A549 treated with AZD9567 at 1 μM for 4 hours (cell line): ENCODE measurements around the gene KLHL12. TPM values are rescaled to one million over a fixed set of nuclear protein-coding genes. Genes with fewer than 3 reads are reported as not detected.

Experiments used
- total RNA-seq: library from RNA; stranded (reverse); fragments of 200-300 nt; extraction: Qiagen RNA extraction; gene quantifications from 5 replicates; pipeline ENCODE4 v1.2.3, GENCODE V29; 2022; ENCODE audit not compliant: insufficient read depth

Gene KLHL12
- 18.6 to 21.2 TPM (median 20.0 TPM) in 5 replicates for total RNA-seq

GRCh38 chr1:202926581-202927491 is at the start of gene KLHL12:
Gene KLHL12, minus strand, starts transcription at chr1:202927234. Its CDS starts 2,072 bp downstream, at chr1:202925162.

GRCh38 chr1:202957733-202958543 is 30.9 kb upstream of the KLHL12 start, which contains the start of gene ADIPOR1:
Gene ADIPOR1, minus strand, starts transcription at chr1:202958312. Its CDS starts 7,242 bp downstream, at chr1:202951070.

GRCh38 chr1:202888531-202889360 is 38.3 kb downstream of the KLHL12 start, which contains the start of gene RABIF:
Gene RABIF, minus strand, starts transcription at chr1:202889149. Its CDS starts 51 bp downstream, at chr1:202889098.

Other genes starting within 250 kb of the KLHL12 start
- gene SYT2, start 216.8 kb downstream of the KLHL12 start, total RNA-seq = 0.10 to 0.16 TPM (median 0.12 TPM) in 4 of 5 replicates, not detected in the other
- gene KDM5B, start 118.8 kb downstream of the KLHL12 start, total RNA-seq = 14.1 to 26.9 TPM (median 16.0 TPM) in 5 replicates
- gene PCAT6, start 116.3 kb downstream of the KLHL12 start, total RNA-seq = 3.1 to 4.0 TPM (median 3.2 TPM) in 4 of 5 replicates, not detected in the other
- 14.8 to 18.0 TPM (median 16.3 TPM) in 5 replicates for gene RABIF, start 38.1 kb downstream of the KLHL12 start, total RNA-seq
- 60.7 to 74.3 TPM (median 63.5 TPM) in 5 replicates for gene ADIPOR1, start 31.1 kb upstream of the KLHL12 start, total RNA-seq
- gene CYB5R1, start 40.0 kb upstream of the KLHL12 start, total RNA-seq = 21.7 to 27.0 TPM (median 22.7 TPM) in 5 replicates
- gene TMEM183A, start 80.1 kb upstream of the KLHL12 start, total RNA-seq = 46.9 to 62.0 TPM (median 51.1 TPM) in 5 replicates
- 0.15 to 1.00 TPM (median 0.49 TPM) in 4 of 5 replicates, not detected in the other for gene PPFIA4, start 99.3 kb upstream of the KLHL12 start, total RNA-seq
- gene MYOG, start 158.8 kb upstream of the KLHL12 start, total RNA-seq = not detected in 5 replicates
- gene ADORA1, start 200.5 kb upstream of the KLHL12 start, total RNA-seq = 0.41 to 0.55 TPM (median 0.46 TPM) in 4 of 5 replicates, not detected in the other
- gene MYBPH, start 248.6 kb upstream of the KLHL12 start, total RNA-seq = not detected in 5 replicates